Measurements from ENCODE around the gene POLR3E. TPM values are rescaled to one million over a fixed set of nuclear protein-coding genes. Genes with fewer than 3 reads are reported as not detected.
A peak's percentile ranks its signal among the peaks of the same experiment; 100 is the strongest.

The POLR3E gene
- total RNA-seq, 1 donor from 2014 or later = 34.8 TPM

DNA sequence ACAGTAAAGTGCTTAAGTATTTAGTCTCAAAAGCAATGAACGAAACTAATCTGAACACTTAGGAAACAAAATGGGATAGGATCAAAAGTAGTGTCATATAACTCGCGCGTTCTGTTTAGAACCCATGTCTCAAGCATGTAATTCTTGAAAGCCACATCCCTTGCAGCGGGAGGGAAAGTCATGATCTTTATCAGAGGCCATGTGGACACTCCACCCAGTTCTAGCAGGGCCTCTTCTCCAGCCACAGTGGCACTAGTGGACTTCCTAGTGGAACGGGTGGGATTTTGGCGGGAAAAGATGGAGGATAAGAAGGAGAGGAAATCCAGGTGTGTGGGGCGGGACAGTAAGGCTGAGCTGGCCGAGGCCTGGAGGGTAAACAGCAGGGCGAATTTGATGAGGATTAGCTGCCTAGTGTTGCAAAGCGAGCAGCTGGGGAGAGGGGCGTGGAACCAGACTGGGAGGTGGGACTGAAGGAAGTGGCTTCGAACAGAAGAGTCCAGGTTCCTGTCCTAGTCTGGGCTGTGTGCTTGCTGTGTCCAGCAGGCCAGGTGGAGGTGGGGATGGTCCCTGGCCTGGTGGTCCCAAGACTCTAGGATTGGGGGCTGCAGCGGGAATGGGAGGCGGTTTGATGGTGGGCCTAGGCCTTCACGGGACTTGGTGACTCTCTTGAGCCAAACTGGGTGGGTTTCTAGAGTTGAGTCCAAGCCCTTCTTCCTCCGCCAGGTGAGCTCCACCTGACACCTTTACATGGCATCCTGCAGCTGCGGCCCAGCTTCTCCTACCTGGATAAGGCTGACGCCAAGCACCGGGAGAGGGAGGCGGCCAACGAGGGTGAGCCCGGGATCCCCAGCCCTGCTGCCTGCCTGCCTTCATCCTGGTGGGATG is 15.9 kb downstream of the POLR3E start:
- ATAC-seq (ENCODE audit: poor library complexity) = no peak
- intact Hi-C loops (cut with DNase I) = no loop called here
- no peak for DNase-seq

DNA sequence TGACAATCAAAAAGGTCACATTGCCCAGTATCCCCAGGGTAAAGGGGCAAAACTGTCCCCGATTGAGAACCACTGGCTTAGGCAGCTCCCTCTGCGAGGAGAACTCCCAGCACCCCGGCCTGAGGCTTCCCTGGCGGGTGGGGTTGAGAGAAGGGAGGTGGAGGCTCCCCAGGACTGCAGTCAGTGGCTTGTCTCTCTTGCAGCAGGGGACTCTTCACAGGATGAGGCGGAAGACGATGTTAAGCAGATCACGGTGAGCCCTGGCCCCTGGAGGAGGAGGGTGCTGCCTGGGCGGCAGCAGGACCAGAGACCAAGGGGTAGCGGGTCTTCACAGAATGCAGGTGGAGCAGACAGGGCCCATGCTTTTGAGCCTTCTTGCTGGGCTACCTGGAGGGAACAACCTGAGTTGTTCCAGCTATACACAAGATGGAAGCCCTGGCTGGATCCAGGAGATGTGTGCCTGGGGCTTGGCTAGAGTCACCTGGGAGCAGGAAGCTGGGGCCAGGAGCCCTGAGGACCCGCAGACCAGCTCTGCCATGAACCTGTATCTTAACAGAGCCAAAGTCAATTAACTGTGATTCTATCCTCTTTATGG is 16.8 kb downstream of the POLR3E start:
- no peak for DNase-seq
- intact Hi-C loops (cut with DNase I) = no loop called here
- no peak for ATAC-seq (ENCODE audit: poor library complexity)

DNA sequence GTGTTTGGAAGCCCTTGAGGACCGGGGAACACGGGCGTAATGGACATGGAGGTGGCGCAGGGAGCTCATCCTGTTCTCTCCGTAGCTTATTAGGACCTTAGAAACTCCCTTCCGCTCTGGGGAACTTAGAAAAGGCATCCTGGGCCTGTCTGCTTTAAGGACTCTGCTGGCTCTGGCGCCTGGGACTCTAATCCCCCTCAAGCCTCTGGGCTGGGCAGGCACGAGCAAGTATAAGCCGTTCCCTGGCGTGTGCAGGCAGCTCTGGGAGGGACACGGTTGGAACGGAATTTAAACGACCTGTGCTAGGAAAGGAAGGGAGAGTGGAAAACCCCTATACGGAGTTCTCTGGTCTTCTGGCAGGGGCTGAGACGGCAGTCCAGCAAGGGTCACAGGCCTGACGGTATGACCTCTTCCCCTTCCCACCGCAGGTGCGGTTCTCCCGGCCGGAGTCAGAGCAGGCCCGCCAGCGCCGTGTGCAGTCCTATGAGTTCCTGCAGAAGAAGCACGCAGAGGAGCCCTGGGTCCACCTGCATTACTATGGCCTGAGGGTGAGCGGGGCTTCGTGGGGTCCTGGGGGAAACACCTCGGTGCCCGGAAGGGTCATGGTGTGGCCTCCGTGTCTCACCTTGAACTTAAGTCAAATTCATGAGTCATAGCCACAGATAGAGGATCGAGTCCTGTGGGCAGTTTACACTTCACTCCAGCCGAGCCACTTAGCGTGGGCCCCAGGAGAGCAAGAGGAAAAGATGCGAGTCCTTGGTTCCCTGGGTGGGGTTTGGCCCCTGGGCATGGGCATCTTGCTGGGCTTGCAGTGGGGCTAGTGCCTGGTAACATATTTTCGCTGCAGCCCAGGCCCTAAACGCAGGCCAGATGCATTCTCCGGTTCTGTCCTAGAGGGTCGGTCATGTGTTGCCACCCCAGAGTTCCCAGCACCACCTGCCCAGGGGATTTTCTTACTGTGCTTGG is 17.7 kb downstream of the POLR3E start:
- DNase-seq = no peak
- intact Hi-C loops (cut with DNase I) = no loop called here
- no peak for ATAC-seq (ENCODE audit: poor library complexity)

DNA sequence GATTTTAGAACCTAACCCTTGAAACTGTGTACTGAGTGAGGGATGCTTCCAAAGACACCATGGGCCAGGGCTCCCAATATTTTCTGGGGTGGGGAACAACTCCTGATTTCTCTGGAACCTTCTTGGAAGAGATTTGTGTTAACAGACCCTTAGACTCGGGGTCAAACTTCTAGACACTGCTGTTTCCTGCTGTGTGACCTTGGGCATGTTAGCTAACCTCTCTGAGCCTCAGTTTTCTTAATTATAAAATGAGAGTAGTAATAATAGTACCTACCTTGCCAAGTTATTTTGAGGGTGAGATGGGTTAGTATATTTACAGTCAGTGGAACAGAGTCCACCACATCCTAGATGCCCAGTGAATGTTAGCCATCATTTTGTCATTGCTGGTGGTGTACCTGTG is 18.8 kb downstream of the POLR3E start:
- intact Hi-C loops (cut with DNase I) = no loop called here
- no peak for DNase-seq

DNA sequence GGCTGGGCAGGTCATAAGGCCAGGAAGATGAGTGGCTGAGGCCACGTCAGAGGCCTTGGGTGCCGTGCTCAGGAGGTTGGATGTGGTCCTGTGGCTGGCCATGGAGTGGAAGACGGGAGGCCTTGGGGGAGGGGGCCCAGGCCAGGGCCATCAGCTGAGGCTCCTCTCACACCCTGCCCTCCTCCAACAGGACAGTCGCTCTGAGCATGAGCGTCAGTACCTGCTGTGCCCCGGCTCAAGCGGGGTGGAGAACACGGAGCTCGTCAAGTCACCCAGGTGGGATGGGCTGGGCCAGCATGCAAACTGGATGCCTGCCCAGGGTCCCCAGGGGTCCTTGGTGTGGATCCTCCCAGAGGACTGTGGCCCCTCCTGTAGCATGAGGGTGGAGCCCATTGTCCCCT is 19.2 kb downstream of the POLR3E start:
- ATAC-seq (ENCODE audit: poor library complexity) (no peak), DNase-seq (no peak)
- intact Hi-C loops (cut with DNase I) = no loop called here

More for the DNA sequence above, 18.8 kb downstream of the POLR3E start:
- ATAC-seq (ENCODE audit: poor library complexity) = no peak

DNA sequence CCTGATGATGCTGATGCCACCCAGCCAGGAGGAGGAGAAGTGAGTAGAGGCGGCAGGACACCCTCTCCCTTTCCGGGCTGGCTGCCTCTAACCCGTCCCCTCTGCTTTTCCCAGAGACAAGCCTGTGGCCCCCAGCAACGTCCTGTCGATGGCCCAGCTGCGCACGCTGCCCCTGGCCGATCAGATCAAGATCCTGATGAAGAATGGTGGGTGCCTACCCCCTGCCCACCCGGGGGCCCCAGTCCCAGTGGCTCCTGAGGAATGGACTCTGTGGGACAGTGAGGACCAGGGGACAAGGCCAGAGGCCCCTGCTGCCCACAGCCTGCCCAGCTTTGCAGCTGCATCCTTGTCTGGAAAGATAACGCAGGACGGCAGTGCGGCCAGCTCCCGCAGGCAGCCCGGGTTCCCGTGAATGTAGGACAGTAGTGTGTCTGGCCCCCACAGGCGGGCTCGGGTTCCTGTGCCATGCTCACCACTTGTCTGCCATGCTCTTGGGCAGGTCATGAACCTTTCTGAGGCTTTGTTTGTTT is 19.9 kb downstream of the POLR3E start:
- no peak for ATAC-seq (ENCODE audit: poor library complexity)
- intact Hi-C loops (cut with DNase I) = no loop called here

DNA sequence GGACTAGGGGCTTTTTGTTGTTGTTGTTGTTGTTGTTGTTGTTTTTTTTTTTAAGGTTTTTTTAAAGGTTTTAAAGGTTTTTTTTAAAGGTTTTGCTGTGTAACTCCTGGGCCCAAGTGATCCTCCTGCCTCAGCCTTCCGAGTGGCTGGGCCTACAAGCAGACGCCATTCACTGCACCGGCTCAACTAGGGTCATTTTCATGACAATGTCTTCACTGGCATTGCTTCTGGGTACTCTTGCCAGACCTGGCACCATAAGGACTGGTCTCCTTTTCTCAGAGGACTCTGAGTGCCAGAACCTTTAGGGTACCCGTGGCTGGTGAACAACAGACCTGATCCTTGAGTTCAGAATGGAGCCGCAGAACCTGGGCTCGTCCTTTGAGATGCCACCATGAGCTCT is 20.4 kb downstream of the POLR3E start:
- intact Hi-C loops (cut with DNase I) = no loop called here
- ATAC-seq (ENCODE audit: poor library complexity) (no peak), DNase-seq (no peak)

More for the DNA sequence above, 19.9 kb downstream of the POLR3E start:
- no peak for DNase-seq

DNA sequence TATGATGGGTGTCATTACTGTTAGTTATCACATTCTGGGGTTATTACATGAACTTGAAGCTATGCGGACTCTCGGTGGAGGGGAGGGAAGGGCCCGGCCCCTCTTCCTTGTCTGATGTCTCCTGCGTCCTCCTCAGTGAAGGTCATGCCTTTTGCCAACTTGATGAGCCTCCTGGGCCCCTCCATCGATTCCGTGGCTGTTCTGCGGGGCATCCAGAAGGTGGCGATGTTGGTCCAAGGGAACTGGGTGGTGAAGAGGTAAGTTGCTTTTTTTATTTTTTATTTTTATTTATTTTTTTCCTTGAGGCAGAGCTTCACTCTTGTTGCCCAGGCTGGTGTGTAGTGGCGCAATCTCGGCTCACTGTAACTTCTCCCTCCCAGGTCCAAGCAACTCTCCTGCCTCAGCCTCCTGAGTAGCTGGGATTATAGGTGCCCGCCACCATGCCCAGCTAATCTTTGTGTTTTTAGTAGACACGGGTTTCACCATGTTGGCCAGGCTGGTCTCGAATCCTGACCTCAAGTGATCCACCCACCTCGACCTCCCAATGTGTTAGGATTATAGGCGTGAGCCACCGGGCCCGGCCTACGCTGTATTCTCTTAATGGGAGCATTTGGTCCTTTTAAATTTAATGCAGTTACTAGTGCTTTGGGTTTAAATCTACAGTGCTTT is 21.6 kb downstream of the POLR3E start:
- intact Hi-C loops (cut with DNase I) = no loop called here
- no peak for DNase-seq
- ATAC-seq (ENCODE audit: poor library complexity) = no peak

DNA sequence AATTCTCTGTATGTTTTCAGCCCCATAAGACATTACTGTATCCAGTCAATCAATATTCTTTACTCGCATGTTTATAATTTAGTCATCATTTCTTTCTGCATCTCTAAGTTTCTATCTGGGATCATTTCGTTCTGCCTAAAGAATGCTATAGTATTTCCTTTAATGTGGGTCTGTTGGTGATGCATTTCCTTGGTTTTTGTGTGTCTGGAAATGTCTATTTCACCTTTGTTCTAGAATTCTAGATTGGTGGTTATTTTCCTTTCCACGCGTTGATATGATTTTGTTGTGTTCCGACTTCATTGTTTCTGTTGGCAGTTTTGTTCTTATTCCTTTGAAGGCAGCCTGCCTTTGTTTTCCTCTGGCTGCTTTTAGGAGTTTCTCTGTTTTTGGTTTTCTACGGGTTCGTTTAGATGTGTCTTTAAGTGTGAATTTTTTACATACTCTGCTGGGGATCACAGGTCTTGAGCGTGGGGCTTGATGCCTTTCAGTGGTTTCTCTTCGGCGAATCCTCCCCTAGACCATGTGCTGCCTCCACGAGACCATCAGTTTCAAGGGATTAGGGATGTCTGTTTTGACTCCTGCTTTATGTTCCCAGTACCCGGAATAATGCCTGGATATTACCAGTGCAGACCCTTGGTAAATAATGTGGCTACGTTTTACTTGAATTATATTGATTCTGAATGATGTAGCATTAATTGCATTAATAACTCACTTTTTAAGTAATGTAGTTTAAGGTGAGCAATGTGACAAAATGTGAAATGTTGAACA is 23.5 kb downstream of the POLR3E start:
- DNase-seq = no peak
- ATAC-seq (ENCODE audit: poor library complexity) = no peak
- intact Hi-C loops (cut with DNase I) = no loop called here

DNA sequence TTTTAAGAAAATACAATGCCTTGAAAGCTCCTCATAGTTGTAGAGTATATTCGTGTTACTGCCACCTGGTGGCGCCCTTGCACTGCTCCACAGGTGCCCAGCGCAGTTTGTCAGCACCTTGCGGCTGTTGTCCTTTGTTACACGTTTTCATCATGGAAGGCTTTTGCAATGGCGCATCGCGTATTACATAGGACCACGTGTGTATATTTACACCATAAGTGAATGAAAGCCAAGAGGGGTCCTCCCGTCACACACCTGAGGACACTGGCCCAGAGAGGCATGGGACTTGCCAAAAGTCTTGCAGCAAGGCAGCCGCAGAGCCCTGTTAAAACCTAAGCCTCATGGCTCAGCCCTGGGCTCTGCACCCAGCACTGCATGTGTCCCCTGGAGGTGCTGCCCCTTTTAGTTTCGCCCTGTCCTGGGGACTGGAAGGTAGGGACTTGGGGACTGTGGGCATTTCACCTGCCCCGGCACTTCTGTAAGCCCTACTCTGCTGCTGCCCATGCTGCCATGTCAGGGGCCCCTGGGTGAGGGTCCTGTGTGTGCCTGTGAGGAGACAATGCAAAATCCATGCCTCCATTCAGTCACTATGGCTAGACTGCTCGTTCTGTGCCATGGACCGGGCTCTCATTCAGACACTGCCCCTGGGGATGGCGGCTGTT is 24.3 kb downstream of the POLR3E start:
- intact Hi-C loops (cut with DNase I) = no loop called here
- ATAC-seq (ENCODE audit: poor library complexity) (peak; percentile 72), DNase-seq (peak; percentile 74)

DNA sequence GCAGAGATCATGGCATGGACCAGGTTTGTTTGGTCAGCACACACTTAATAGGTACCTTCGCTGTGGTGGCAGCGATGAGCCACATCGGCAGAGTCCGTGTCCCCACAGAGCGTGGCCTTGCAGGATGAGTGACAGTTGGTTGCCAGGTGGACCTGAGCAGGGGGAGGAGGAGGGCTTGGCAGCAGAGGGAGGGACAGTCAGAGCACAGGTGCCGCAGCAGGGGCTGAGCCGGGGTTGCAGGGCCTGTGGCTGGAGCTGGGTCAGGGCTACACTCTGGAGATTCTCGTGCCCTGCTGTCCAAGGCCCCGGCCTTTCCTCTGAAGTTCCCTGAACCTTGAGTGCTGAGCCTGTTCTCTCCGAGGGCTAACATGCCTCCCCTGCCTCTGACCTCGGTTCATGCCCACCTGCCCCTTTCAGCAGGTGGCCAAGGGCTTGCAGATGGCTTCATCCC is 24.8 kb downstream of the POLR3E start:
- intact Hi-C loops (cut with DNase I) = no loop called here
- ATAC-seq (ENCODE audit: poor library complexity) (no peak), DNase-seq (no peak)

DNA sequence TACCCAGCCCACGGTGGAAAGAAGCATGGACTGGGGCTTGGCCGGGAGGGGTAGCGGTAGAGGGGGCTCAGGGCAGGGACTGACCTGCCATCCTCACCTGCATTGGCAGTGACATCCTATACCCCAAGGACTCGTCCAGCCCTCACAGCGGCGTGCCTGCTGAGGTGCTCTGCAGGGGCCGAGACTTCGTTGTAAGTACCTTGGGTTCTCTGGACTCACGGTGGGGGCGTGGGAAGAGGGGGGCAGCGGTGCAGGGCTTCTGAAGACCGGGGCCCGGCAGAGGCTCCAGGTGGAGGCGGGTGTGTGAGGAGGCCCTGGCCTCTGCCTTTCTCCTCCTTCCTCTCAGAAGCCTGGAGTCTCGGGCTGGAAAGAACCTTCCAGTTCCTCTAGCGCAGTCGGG is 25.5 kb downstream of the POLR3E start:
- intact Hi-C loops (cut with DNase I) = no loop called here
- ATAC-seq (ENCODE audit: poor library complexity) = no peak

DNA sequence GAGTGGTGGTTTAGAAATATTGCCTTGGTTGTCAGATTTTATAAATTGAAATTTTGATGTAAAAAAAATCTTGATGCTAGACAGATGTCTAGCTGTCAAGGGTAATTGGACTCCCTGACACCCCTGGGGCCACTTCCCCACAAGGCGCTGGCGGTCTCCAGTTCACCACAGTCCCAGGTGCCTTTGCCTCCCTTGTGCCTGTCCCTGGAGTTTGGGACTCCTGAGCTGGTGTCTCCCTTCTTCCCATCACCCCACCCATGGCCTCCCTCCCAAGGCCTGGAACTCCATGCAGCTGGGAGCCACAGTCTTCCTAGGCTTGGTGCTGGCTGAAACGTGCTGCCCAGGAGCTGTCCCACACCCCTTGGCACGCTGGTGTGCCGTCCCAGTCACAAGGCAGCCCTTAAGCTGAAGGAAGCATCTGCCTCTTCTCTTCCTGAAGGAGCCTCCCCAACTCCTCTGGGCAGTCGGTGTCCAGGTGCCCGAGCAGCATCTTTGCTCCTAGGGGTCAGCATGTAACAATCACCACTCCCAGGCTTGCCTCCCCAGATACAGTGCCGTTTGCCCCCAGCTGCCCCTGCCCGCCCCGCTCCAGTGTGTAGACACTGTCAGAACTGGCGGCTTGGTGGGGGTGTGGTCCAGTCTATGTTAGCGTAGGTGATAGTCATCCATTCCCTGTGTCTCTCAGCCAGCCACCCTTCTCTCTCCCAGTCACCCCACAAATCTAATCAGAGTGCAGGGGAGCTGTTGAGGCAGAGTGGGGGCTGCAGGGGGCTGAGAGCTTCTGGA is 26.2 kb downstream of the POLR3E start:
- intact Hi-C loops (cut with DNase I) = no loop called here
- no peak for ATAC-seq (ENCODE audit: poor library complexity)

More for the DNA sequence above, 25.5 kb downstream of the POLR3E start:
- no peak for DNase-seq

DNA sequence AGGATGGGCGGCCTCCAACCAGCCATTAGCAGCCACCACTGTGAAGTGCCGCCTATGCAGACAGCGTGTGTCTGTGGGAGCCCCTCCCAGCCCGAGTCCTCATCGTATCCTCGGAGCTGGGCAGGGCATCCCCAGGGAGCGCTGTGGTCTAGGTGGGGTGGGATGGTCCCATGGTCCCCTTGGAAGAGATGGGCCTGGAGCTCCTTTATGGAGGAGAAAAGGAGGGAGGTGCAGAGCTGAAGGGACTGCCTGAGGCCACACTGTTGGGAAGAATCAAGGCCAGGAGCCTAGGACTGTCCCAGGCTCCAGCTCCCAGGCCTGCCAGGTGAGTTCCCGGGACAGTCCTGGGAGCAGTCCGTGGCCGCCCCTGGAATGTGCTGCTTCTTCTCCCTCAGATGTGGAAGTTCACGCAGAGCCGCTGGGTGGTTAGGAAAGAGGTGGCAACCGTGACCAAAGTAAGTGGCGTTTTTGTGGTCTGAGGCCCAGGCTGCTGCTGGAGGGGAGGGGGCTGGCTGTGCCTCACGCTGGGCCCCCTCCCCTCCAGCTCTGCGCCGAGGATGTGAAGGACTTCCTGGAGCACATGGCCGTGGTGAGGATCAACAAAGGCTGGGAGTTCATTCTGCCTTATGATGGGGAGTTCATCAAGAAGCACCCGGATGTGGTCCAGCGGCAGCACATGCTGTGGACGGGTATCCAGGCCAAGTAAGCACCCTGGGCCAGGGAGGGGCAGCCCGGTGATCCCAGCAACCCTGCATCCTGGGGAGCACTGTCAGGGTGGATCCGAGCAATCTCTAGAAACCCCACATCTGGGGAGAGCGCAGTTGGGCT is 27.0 kb downstream of the POLR3E start:
- intact Hi-C loops (cut with DNase I) = no loop called here
- ATAC-seq (ENCODE audit: poor library complexity) = no peak
- no peak for DNase-seq

More for the DNA sequence above, 26.2 kb downstream of the POLR3E start:
- DNase-seq = no peak

DNA sequence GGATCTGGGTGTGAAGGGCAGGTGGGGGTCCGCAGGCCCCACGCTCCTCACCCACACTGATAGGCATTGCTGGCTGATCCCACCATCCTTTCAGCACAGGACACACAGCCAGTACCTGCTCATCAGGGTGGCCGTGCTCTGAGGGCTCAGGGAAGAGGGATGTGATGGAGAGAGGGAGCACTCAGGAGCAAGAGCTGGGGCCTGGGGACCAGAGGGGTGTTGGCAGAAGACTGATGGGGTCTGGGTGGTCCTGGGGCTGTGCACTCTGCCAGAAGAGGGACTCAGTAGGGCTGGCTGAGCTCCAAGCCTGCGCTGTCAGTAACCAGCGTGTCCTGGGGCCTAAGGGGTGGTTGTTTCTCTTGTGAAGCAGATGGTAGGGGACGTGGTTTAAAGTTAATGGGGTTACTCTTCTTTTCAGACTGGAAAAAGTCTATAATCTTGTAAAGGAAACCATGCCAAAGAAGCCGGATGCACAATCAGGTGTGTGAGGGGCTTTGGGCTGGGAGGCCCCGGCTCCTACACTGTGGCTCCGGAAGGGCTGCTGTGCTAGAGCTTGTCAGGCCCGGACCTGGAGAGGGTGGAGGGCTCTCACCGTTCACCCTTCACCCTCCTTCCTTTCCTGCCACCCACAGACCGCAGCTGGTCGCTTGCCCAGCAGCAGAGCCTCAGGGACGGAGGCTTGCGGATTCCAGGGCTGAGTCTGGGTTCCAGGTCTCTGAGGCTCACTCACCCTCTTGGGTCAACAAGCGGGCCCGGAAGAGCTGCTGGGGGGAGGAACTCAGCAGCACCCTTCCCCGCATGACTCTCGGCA is 27.8 kb downstream of the POLR3E start:
- DNase-seq (no peak), ATAC-seq (ENCODE audit: poor library complexity) (no peak)
- intact Hi-C loops (cut with DNase I) = no loop called here
